Measurements from ENCODE around the gene CIRBP. TPM values are rescaled to one million over a fixed set of nuclear protein-coding genes. Genes with fewer than 3 reads are reported as not detected.

Gene CIRBP
- total and polyA plus RNA-seq, 2 of the 13 experiments (the other 11 are each of a cell fraction or from before 2014, with no cell fraction given) = 133 to 140 TPM

- TF ChIP-seq PAXIP1 (CRISPR knock-in tag; conservative IDR thresholded peaks at IDR 0.05) (peak; percentile 58), MYPOP (CRISPR knock-in tag; IDR thresholded peaks at IDR 0.05) (no peak), ZXDC (CRISPR knock-in tag; IDR thresholded peaks at IDR 0.05) (0 out of 2 replicates have a peak, but pooled peaks have one; percentile 42), TRIM22 (IDR thresholded peaks at IDR 0.05) (no peak), ZNF382 (CRISPR knock-in tag; IDR thresholded peaks at IDR 0.05; ENCODE audit: borderline replicate concordance) (no peak), NR0B2 (CRISPR knock-in tag; IDR thresholded peaks at IDR 0.05) (no peak), LRRFIP1 (CRISPR knock-in tag; conservative IDR thresholded peaks at IDR 0.05) (no peak), ZNF446 (CRISPR knock-in tag; IDR thresholded peaks at IDR 0.05) (peak; percentile 67; the same call in 1 of the 2 replicates), BRF2 (CRISPR knock-in tag; IDR thresholded peaks at IDR 0.05) (peak; percentile 76), SRF (IDR thresholded peaks at IDR 0.05; ENCODE audit: low read depth, low read length) (no peak), IKZF4 (CRISPR knock-in tag; IDR thresholded peaks at IDR 0.05; ENCODE audit: borderline replicate concordance, low read depth, not compliant biosample characterization) (no peak), ZNF383 (CRISPR knock-in tag; IDR thresholded peaks at IDR 0.05; ENCODE audit: borderline replicate concordance) (no peak), ZBTB38 (CRISPR knock-in tag; IDR thresholded peaks at IDR 0.05) (0 out of 2 replicates have a peak, but pooled peaks have one; percentile 4), NCOA5 (CRISPR knock-in tag; IDR thresholded peaks at IDR 0.05) (no peak), ZNF224 (CRISPR knock-in tag; IDR thresholded peaks at IDR 0.05) (no peak)
These were observed 19.7 kb upstream of the CIRBP start (continued) for GRCh38 chr19:1249298-1249989.

Data from HepG2 (cell line).